Upper lobe of right lung (tissue), 1 donor: Measurements from ENCODE around the gene NHERF2. TPM values are rescaled to one million over a fixed set of nuclear protein-coding genes. Genes with fewer than 3 reads are reported as not detected.

Experiments
- ATAC-seq: fragments of 200-7000 bp; cut with Tn5 transposase; one replicate; pipeline ENCODE4 v1.9.1; 2020; ENCODE audit warnings: mild to moderate bottlenecking, moderate library complexity
- DNase-seq: peaks from one replicate; pipeline ENCODE4 v3.0.0-alpha.2; 2020
- H3K27ac ChIP-seq: fragments of 200-600 bp; one replicate; pipeline ENCODE4 v1.8.0; 2022
- H3K27me3 ChIP-seq: fragments of 200-600 bp; one replicate; pipeline ENCODE4 v1.8.0; 2022; ENCODE audit warnings: mild to moderate bottlenecking
- H3K36me3 ChIP-seq: fragments of 200-600 bp; one replicate; pipeline ENCODE4 v1.8.0; 2022
- H3K4me1 ChIP-seq: fragments of 200-600 bp; one replicate; pipeline ENCODE4 v1.8.0; 2022
- H3K4me3 ChIP-seq: fragments of 200-600 bp; one replicate; pipeline ENCODE4 v1.8.0; 2022; ENCODE audit warnings: mild to moderate bottlenecking
- H3K9me3 ChIP-seq: fragments of 200-600 bp; one replicate; pipeline ENCODE4 v1.8.0; 2022
- CTCF ChIP-seq: fragments of 200-600 bp; IDR thresholded peaks from one replicate; pipeline ENCODE4 v1.8.0; 2022; ENCODE audit warnings: antibody characterized with exemption
- intact Hi-C: fragments of 100-400 bp; cut with DNase I; formaldehyde crosslinking; loops from one replicate; pipeline ENCODE4 v1.11.0; 2022
- total RNA-seq: library from RNA; stranded (reverse); fragmentation: NEBNext Ultra II Directional; extraction: Animal tissue kit (Norgen Biotek cat#: 25700); gene quantifications from one replicate; pipeline ENCODE4 v1.2.1, GENCODE V29; 2021
- donor health status: DM: no; HTN: yes; CAD: no; lungs with severe emphysema.

The NHERF2 gene
- total RNA-seq, 1 donor from 2014 or later: 363 TPM

GRCh38 chr16:2034696-2035430 is 8.2 kb downstream of the NHERF2 start:
- peaks cover 35% of the 10 kb centered on the region for H3K36me3 ChIP-seq
- ATAC-seq (no peak), DNase-seq (no peak)
- H3K4me3 ChIP-seq: peak overlapping the region; percentile 45
- no peak for TF ChIP-seq CTCF
- no peaks in the 10 kb centered on the region for H3K27me3 ChIP-seq
- peaks cover 81% of the 10 kb centered on the region for H3K4me1 ChIP-seq
- H3K27ac ChIP-seq: peak overlapping the region; percentile 94
- H3K9me3 ChIP-seq: no peaks in the 10 kb centered on the region
- intact Hi-C loops: no loop called here

GRCh38 chr16:2035431-2036199 is 8.9 kb downstream of the NHERF2 start:
- TF ChIP-seq CTCF: no peak

GRCh38 chr16:2036200-2036966 is 9.7 kb downstream of the NHERF2 start:
- no peaks in the 10 kb centered on the region for H3K27me3 ChIP-seq
- intact Hi-C loops: no loop called here
- H3K9me3 ChIP-seq: no peaks in the 10 kb centered on the region
- TF ChIP-seq CTCF: no peak
- ATAC-seq (no peak), DNase-seq (peak; percentile 64)
- peak overlapping the region; percentile 45 for H3K4me3 ChIP-seq
- peak overlapping the region; percentile 94 for H3K27ac ChIP-seq
- H3K4me1 ChIP-seq: peaks cover 93% of the 10 kb centered on the region
- H3K36me3 ChIP-seq: peaks cover 23% of the 10 kb centered on the region

More at GRCh38 chr16:2035431-2036199, 8.9 kb downstream of the NHERF2 start:
- H3K9me3 ChIP-seq: no peaks in the 10 kb centered on the region
- ATAC-seq: peak; percentile 56
- no peaks in the 10 kb centered on the region for H3K27me3 ChIP-seq
- peak; percentile 89 for DNase-seq
- peak overlapping the region; percentile 45 for H3K4me3 ChIP-seq
- peaks cover 85% of the 10 kb centered on the region for H3K4me1 ChIP-seq
- intact Hi-C loops: no loop called here
- H3K27ac ChIP-seq: peak overlapping the region; percentile 94
- peaks cover 27% of the 10 kb centered on the region for H3K36me3 ChIP-seq

GRCh38 chr16:2037115-2037514 is 10.4 kb downstream of the NHERF2 start:
- intact Hi-C loops: no loop called here
- Histone ChIP-seq H3K4me1 (peaks cover 93% of the 10 kb centered on the region), H3K36me3 (peaks cover 16% of the 10 kb centered on the region)

More at GRCh38 chr16:2037115-2037514, 10.4 kb downstream of the NHERF2 start:
- DNase-seq: no peak
- peak overlapping the region; percentile 45 for H3K4me3 ChIP-seq
- H3K27me3 ChIP-seq: no peaks in the 10 kb centered on the region
- TF ChIP-seq CTCF: no peak
- ATAC-seq: no peak
- peak overlapping the region; percentile 94 for H3K27ac ChIP-seq
- no peaks in the 10 kb centered on the region for H3K9me3 ChIP-seq
